Endothelial cell of hepatic sinusoid (primary cell): ENCODE results near the gene FYB1.
"Not testable (repeated sequence)": the region's sequence is repeated elsewhere in the genome, so short reads cannot be mapped to it uniquely, and the experiment has no call there.

Source experiments
- in situ Hi-C: cut with HindIII; loops from 2 replicates; pipeline ENCODE4 v1.10.0; 2017; ENCODE audit warnings: low sequenced_read_pairs

Gene FYB1

DNA sequence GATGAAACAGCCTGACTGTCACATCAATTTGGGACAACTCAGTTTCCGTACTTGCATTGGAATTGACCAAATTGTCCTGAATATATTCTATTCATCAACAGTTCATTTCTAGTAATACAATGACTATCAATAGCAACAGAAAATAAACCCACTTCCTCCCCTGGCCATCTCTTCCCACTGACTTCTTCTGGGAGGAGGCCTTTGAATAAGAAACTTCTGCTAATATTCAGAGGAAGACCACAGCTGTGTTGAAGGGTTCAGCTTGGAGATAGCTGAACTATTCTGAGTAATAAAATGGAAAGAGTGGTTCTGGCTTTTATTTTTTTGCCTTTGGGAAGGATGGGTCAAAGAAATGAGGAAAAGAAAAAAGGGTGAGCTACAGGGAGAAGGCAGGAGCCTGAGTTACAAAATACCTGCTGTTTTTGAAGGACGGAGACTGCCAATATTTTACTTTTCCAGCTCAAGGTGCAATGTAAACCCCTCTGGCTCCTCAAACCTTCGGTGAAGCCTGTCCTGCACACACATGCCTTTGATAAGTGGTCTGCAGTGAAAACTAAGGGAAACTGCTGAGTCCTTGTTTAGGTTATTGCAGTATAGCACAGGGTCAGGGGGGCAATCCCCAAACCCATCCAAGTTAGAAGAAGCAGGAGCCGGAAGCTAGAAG is 29.9 kb downstream of the FYB1 start:
- in situ Hi-C loops, result no loop called here

DNA sequence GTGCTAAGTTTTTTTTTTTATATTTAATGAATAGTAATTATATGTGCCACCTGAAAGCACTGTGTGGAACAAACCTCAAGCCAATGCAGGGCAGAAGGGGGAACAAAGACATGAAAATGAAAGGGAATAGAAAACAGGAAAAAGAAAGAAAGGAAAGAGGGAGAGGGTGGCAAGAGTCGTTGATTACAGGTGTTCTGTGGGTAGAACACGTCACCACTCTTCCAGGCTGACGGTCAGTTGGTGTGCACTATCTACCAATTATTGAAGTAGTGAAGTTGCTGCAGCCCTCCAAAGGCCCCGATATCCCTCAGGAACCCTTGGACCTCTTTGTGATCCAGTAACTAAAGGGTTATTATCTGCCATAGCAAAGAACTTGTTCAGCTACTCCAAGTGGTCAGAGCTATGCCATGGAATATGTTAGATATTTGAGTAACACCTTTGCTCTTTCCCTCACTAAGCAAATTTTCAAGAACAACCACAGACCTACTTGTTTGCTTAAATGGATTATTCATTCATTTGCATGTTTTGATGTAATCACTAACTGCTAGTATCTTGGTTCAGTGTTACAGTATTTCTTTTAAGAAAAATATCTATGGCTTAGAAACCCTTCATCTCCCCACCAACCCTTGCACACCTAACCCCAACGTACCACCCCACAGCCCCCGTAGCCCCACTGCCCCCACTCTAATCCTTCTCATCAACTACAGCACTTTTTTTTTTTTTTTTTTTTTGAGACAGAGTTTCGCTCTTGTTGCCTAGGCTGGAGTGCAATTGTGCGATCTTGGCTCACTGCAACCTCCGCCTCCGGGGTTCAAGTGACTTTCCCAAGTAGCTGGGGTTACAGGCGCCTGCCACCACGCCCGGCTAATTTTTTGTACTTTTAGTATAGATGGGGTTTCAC is 31.3 kb downstream of the FYB1 start:
- in situ Hi-C loops, result no loop called here

DNA sequence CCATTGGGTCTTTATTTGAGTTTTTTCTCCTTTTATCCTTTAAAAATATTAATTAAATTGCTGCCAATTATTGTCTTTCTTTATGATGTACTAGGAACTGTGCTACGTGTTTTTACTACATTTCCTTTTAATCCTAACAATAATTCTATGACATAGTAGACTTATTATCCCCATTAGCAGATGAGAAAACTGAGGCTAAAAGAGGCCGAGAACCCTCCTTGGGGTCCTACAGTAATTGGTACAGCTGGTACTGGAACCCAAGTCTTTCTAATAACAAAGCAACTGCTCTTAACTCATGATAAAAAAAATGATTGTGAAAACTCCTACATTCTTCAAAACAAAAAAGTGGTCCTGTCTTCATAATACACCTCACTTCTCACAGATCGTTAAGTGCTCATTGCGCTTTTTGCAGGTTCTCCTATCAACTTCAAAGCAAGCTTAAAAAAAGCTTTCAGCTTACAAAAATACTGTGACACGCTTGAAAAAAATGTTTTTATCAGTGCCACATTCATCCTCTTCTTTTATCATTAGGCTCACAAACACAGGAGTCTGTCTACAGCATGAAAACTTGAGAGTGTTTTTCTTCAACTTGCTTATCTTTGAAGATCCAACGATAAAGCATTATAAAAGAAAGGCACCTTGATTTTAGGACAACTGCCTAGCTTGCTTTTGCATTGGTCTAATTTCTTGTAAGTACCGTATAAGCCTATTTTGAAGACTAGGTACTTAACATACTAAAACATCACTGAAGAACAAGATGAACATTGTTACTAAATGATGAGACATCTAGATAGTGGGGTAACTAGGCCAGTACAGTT is 32.4 kb downstream of the FYB1 start:
- in situ Hi-C loops, result no loop called here

DNA sequence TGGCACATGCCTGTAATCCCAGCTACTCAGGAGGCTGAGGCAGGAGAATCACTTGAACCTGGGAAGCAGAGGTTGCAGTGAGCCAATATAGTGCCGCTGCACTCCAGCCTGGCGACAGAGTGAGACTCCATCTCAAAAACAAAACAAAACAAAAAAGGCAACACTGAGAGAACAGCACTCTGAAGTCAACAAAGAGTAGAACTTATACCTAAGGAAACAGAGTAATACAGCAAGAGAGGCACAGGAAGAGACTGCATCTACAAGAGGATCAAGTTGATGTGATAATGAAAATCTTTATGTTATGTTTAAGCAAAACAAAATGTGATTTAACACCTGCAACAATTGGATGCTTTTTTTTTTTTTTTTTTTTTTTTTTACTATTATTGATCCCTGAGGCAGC is 33.1 kb downstream of the FYB1 start:
- in situ Hi-C loops, result no loop called here

DNA sequence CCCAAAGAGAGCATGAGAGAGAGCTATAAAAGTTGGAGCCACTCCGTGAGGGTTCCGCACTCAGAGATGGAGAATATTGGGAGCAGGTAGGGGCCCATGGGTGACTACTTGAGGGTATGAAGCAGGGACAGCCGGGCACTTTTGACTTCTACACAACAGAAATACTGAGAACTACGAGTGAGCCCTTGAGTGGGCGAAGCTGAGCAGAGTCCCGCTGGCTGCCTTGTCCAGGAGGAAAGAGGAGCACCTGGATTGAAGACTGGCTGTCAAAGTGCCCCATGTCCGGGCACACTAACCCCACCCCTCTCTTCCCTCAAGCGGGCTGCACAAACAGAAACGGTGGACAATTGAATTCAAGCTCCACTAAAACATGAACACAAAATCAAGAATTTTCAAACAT is 33.6 kb downstream of the FYB1 start:
- in situ Hi-C loops, result no loop called here

DNA sequence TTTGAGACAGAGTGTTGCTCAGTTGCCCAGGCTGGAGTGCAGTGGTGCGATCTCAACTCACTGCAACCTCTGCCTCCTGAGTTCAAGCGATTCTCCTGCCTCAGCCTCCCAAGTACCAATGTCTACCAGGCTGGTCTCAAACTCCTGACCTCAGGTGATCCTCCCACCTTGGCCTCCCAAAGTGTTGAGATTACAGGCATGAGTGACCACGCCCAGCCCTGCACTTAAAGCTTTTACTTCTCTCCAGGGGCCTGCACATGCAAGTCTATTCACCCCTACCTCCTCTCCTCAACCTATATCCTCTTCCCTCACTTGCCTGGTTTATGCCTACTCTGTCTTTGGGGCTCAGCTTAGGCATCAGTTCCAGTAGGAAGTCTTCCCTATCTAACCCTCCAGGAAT is 39.8 kb downstream of the FYB1 start:
- in situ Hi-C loops, result not testable (repeated sequence)

DNA sequence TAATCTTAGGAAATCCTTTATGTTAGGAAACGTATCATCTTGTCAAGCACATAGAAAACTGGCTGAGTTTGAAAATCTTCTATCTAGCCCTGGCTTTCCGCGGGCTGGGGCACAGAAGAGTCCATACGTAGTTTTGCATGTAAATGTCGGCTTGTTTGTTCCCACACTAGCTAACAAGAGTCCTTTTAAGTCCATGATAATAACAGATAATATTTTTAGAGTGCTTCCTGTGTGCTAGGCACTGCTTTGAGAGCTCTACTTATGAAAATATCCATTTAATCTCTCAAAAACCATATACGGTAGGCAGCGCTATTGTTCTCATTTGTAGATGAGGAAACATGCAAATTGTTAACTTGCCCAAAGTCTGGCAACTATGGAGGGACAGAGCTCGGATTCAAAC is 40.5 kb downstream of the FYB1 start:
- in situ Hi-C loops, result no loop called here

DNA sequence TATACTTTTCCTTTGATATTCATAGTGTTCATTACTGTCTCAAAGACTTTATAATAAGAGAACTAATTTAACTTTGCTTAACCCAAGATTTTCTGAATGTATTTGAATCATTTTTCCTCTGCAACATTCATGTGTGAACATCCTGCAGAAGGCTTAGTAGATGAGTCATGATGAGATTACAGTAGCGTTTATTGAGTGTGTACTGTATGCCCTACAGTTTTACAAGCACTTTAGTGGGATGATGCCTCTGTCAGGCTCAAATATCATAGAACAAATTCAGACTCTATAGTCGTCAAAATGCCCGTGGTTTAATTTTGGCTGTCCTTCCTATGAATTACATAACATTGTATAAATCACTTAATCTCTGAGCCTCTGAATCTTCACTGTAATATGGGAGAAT is 41.2 kb downstream of the FYB1 start:
- in situ Hi-C loops, result no loop called here

DNA sequence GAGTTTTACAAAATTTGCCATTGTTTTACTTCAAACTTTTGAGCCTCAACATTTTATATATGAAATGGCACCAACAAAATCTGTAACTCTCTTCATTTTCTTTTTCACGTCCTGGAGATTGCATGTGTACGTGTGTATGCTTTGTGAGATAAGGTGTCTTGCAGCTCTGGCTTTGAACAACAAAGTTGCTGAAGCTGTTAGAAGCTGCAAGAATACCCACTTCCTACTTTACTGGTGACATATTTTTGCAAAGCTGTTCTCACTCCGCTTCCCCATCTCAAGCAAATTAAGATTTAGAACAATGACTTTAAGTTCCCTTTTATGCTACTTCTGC is 41.8 kb downstream of the FYB1 start:
- in situ Hi-C loops, result no loop called here

DNA sequence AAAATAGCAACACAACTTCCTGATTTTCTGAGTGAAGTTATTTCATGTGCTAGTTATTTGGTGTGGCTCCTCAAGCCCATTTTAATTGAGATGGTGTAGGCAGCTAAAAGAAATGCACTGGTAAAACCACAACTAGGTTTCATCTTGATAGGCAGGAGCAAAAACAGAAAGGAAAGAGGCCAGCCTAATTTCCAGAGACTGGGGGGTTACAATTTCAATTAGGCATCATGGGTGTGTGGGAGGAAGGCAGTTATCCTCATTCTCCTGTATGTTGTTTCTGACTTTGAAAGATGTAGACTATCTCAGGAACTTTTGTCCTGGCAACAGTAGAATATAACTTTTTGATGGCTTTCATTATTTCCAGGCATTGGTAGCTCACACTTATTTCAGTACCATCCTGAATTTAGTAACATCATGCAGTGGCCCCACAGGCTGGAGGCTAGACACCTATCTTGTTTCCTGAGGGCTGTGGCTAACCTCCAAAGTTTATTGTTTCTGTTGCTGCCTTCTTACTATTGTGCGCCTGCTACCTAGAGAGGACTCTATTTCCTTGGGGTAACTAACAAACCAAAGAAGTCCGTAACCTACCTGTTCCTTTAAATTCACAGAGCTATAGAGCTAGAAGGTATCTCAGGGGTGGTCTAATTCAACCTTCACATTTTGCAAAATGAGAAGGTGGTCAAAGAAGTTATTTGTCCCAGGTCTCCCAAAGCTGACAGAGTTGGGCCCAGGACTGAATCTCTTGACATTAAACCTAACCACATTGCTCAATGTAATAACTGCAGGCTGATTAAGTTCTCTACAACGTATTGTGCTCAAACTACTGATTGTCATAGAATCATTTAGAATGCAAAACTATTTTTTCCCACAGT is 42.4 kb downstream of the FYB1 start:
- in situ Hi-C loops, result no loop called here

DNA sequence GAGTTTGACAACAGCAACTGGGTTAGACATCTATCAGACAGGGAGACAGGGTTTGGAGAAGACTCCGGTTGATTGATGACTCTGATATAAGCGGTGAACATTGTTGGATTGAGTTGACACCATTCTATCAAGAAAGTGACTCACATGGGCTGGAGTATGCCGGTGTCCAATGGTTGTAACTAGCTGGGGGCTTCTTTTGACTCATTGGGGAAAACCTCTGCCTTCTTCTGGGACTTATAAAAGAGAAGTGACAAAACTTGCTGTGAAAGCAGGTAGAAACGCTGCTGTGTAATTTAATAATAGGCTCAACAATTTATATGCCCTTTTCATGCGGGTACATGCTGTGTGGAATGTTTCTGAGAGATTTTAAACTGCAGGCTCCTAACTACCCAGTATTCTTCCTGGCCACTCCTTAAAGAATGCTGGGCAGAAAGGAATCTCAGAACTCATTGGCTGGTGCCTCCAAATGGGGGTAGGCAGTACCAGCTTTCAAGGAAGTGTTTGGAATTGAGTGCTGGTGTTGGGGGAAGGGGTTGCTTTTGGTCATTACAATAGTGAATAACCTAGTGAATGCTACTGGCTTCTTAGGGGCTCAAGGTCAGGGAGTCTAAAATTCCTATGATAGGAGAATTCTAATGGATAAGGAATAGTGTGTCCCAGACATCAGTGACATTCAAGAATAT is 43.9 kb downstream of the FYB1 start:
- in situ Hi-C loops, result no loop called here

DNA sequence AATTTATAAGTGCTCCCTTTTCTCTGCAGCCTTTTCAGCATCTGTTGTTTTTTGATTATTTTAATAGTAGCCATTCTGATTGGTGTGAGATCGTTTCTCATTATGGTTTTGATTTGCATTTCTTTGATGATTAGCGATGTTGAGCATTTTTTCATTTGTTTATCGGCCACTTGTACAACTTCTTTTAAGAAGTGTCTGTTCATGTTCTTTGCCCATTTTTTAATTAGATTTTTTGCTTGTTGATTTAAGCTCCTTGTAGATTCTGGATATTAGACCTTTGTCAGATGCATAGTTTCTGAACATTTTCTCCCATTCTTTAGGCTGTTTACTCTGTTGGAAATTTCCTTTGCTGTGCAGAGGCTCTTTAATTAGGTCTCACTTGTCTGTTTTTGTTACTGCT is 46.3 kb downstream of the FYB1 start:
- in situ Hi-C loops, result no loop called here

DNA sequence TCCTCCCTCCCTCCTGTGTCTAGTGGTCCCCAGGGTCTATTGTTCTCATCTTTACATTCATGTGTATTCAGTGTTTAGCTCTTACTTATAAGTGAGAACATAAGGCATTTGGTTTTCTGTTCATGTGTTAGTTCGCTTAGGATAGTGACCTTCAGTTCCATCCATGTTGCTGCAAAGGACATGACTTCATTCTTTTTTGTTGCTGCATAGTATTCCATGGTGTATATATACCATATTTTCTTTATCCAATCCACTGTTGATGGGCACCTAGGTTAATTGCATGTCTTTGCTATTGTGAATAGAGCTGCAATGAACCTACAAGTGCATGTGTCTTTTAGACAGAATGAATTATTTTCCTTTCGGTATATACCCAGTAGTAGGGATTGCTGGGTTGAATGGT is 46.8 kb downstream of the FYB1 start:
- in situ Hi-C loops, result no loop called here

DNA sequence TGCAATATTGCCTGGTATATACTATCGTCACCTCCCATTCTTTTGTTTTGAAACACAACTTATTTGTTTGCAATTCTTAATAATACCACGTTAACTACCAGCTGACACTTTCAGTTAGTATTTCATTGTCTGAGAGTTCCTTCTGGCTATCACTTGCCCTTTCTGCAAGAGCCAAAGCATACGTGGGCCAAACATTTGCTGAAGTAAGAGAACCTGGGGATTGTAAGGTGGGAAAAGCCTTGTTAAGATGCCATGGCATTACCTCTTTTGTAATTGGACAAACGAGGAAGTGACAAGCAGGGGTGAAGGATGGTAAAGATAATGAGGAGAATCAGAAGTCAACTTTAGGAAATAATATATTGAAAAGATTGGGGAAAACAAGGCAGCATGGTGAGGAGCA is 47.7 kb downstream of the FYB1 start:
- in situ Hi-C loops, result no loop called here

DNA sequence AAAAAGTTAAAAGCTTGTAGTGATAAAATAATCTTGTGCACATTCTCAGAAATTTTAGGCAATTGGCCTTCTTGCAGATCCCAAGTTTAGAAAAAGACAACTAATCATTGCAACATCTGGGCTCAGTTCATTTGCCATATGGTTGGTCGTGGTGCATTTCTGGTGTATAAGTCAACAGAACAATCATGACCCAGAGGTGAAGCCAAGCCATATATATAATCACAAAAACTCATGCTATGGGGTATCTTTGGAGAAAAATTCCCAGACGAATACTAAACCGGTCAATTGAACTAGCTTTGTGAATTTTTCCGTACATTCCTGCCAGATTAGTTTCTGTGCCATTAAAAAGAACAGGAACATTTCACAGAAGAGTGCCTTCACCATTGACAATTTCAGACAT is 50.3 kb downstream of the FYB1 start:
- in situ Hi-C loops, result no loop called here

DNA sequence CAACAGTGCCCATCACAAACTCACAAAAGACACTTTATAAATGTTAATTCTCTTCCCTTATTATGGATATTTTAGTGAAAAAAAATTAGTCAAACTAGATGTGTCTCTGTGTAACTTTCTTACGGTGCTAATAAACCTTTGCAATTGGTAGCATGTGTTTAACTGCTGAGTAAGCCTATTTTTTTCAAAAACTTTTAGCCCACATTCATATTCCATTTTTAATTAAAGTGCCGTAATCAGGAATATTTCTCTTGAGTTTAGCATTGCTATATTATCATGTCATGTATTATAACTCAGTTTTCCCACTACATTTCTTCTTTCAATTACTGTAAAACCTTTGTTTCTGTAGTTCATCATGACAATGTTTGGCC is 51.4 kb downstream of the FYB1 start:
- in situ Hi-C loops, result no loop called here

DNA sequence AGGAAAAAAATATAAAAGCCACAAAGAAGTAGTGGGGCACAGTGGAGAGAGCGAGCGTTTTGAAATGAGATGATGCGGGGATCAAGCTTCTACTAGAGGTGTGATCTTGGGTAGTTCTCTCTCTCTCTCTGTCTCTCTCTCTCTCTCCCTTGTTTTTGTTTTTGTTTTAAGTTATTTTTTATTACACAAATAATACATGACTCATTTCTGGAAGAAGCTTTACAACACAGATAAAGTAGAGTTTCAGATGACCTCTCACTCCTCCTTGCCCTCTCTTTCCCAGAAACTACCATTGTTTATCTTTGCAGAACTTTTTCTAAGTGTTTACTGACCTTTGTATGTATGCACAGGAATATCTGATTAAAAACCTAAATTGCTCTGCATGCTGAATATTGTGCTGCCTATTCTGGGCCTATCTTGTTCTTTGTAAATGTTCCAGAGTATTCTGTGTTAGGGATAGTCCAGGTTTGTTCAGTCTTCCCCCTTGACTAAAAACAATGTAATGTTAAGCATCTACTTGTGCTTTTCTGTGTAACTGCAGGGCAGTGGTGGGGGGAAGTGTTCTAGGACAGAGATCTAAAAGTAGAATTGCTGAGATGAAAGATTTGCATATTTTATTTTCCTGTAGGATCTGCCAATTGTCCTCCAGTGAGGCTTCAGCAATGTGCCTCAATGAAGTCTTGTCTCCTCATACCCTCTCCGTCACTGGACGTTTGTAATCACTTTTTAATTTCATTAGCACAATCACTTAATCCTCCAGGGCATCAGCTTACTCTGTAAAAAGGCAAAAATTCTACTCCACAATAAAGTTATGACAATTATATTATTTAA is 52.0 kb downstream of the FYB1 start:
- in situ Hi-C loops, result no loop called here

DNA sequence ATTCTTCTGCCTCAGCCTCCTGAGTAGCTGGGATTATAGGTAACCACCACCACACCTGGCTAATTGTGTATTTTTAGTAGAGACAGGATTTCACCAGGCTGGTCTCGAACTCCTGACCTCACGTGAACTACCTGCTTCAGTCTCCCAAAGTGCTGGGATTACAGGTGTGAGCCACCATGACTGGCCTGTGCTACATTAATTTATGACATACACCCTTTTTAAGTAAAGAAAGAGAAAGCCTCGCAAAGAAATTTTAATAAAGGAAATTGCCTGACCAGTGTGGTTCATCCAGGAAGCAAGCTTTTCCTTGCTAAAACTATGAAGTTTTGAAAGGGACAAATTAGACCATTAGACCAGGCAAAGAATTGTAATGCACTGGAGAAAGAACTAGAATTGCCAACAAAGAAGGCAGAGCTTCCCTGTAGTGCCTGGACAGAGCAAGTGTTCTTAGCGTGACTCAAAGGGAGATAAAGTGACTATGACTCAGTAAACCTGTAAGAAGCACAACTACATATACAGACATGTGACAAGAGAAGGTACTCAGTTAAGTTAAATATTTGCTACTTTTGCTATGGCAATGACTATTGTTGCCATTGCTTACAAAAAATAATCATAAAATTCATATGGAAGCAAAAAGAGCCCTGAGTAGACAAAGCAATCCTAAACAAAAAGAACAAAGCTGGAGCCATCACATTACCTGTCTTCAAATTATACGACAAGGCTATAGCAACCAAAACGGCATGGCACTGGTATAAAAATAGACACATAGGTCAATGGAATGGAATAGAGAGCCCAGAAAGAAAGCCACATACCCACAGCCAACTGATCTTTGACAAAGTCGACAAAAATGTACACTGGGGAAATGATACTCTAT is 54.6 kb downstream of the FYB1 start:
- in situ Hi-C loops, result no loop called here

DNA sequence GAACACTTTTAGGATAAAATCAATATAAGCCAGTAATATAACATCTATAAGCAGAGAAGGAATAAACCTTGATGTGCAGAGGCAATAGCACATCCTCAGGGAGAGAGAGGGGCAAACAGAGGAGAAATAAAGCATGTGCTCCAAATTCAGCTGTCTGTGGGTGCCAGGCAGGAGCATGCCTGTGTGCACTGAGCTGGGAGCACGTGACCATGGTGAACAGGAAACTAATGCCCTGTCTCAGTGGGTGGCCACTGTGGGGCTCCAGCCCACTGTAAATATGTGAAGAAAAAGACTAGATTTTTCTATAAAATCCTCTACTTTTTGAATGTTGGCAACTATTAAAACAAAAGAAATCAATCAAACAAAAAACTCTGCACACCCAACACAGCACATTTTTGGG is 55.3 kb downstream of the FYB1 start:
- in situ Hi-C loops, result no loop called here
